K562 (cell line): ENCODE data around the gene ADAM19. TPM values are rescaled to one million over a fixed set of nuclear protein-coding genes. Genes with fewer than 3 reads are reported as not detected.

ENCODE experiments used
- ATAC-seq: fragments of 200-7000 bp; cut with Tn5 transposase; 3 replicates; pipeline ENCODE4 v1.9.1; 2020; ENCODE audit warnings: moderate library complexity
- BruUV-seq: library from RNA; stranded (reverse); fragments of 400-500 nt; replicated peaks from 2 replicates; lab custom pipeline; 2021; lab: Mats Ljungman, UMichigan
- CTCF ChIA-PET: fragments of 300-600 bp; formaldehyde crosslinking; extraction: SDS; loops from one replicate; lab custom pipeline; 2021; ENCODE audit warnings: low intra/inter-chr PET ratio; lab: Yijun Ruan, JAX
- POLR2A ChIA-PET: fragments of 300-600, 350-650 bp; sonication (Branson Sonifier 250); formaldehyde crosslinking; extraction: SDS; loops from one replicate; lab custom pipeline; 2021; ENCODE audit warnings: antibody characterized with exemption, inconsistent platforms; lab: Yijun Ruan, JAX
- DNase-seq, 4 experiments: peaks; one replicate each; pipeline versions ENCODE4 v3.0.0 to v3.0.0-alpha.2; 2011 to 2018; ENCODE audit warnings: low spot score in 3 of 4, mixed read lengths in 3 of 4; ENCODE audit errors: extremely low read depth in 1 of 4
- FAIRE-seq: peaks from 2 replicates; lab custom pipeline; 2011; peaks lifted over from hg19 to GRCh38; lab: Jason Lieb, UNC
- H2AFZ ChIP-seq: 2 replicates; pipeline ENCODE4 v1.6.0; 2011; ENCODE audit warnings: low read depth, low read length, control low read depth, inconsistent platforms
- H3K27ac ChIP-seq: fragments of 200-600 bp; 3 replicates; pipeline ENCODE4 v1.8.0; 2011; ENCODE audit warnings: low read depth, mild to moderate bottlenecking, control low read depth, inconsistent platforms, low read length, moderate library complexity, mixed read lengths; ENCODE audit errors: extremely low read depth
- H3K27me3 ChIP-seq, 2 experiments: fragments of 300-600 bp in 1 of 2; 2 replicates in 1 of 2; 3 replicates in 1 of 2; pipeline versions ENCODE4 v1.6.0 to v1.8.0; 2011; ENCODE audit warnings: inconsistent platforms in 2 of 2, low read length in 2 of 2, mild to moderate bottlenecking in 1 of 2, mixed read lengths in 1 of 2, moderate library complexity in 1 of 2; ENCODE audit not compliant: control insufficient read depth in 2 of 2, insufficient read depth in 2 of 2
- H3K36me3 ChIP-seq: fragments of 300-600 bp; 3 replicates; pipeline ENCODE4 v1.8.0; 2011; ENCODE audit warnings: mild to moderate bottlenecking, low read length, inconsistent platforms; ENCODE audit not compliant: control insufficient read depth, insufficient read depth
- H3K4me1 ChIP-seq, 2 experiments: fragments of 200-600 bp in 1 of 2; replicated peaks in 1 of 2; 2 replicates in 1 of 2; 3 replicates in 1 of 2; pipeline versions ENCODE4 v1.5.1 to v1.8.0; 2011; ENCODE audit warnings: inconsistent platforms in 2 of 2, low read length in 2 of 2, mild to moderate bottlenecking in 1 of 2, mixed read lengths in 1 of 2, moderate library complexity in 1 of 2; ENCODE audit not compliant: control insufficient read depth in 2 of 2, insufficient read depth in 2 of 2
- H3K4me2 ChIP-seq: 2 replicates; pipeline ENCODE4 v1.6.1; 2011; ENCODE audit warnings: low read length, control low read depth, inconsistent platforms, mixed read lengths; ENCODE audit not compliant: insufficient read depth
- H3K4me3 ChIP-seq: fragments of 200-600 bp; sonication (generic), shearing (Covaris generic); 2 replicates; pipeline ENCODE4 v1.5.1; 2016; ENCODE audit warnings: control low read depth, inconsistent platforms
- H3K79me2 ChIP-seq: fragments of 200-600 bp; 3 replicates; pipeline ENCODE4 v1.8.0; 2011; ENCODE audit warnings: low read length, inconsistent platforms; ENCODE audit not compliant: control insufficient read depth, insufficient read depth
- H3K9ac ChIP-seq, 2 experiments: 2 replicates each; pipeline versions ENCODE4 v1.6.0 to v1.6.1; 2011; ENCODE audit warnings: low read depth in 2 of 2, low read length in 2 of 2, control low read depth in 1 of 2, inconsistent platforms in 1 of 2, mild to moderate bottlenecking in 1 of 2, mixed read lengths in 1 of 2; ENCODE audit not compliant: insufficient read depth in 1 of 2
- H3K9me1 ChIP-seq: one replicate; pipeline ENCODE4 v1.6.0; 2011; ENCODE audit warnings: inconsistent platforms, mild to moderate bottlenecking, low read length, moderate library complexity; ENCODE audit not compliant: control insufficient read depth, insufficient read depth
- H3K9me3 ChIP-seq: replicated peaks from 2 replicates; pipeline ENCODE4 v1.5.1; 2011; ENCODE audit warnings: low read depth, low read length, inconsistent platforms; ENCODE audit not compliant: control insufficient read depth, insufficient read depth
- H4K20me1 ChIP-seq: replicated peaks from 2 replicates; pipeline ENCODE4 v1.6.1; 2011; ENCODE audit warnings: low read length, inconsistent platforms, mixed read lengths; ENCODE audit not compliant: control insufficient read depth, insufficient read depth
- BDP1 ChIP-seq: IDR thresholded peaks from 3 replicates; pipeline ENCODE4 v1.6.1; 2011; ENCODE audit not compliant: insufficient read length, insufficient read depth
- DNMT1 ChIP-seq: fragments of 450-650 bp; IDR thresholded peaks from 2 replicates; pipeline ENCODE4 v1.6.1; 2016; ENCODE audit warnings: antibody characterized with exemption, mild to moderate bottlenecking
- ERF ChIP-seq: fragments of 450-650 bp; formaldehyde crosslinking; IDR thresholded peaks from 2 replicates; pipeline ENCODE4 v1.4.0; 2020; ENCODE audit warnings: mild to moderate bottlenecking, mixed read lengths
- EZH2 ChIP-seq: IDR thresholded peaks from 2 replicates; pipeline ENCODE4 v1.6.1; 2012; ENCODE audit warnings: low read depth, mild to moderate bottlenecking, inconsistent platforms, low read length, borderline replicate concordance
- FOXA3 ChIP-seq, 2 experiments: fragments of 450-650 bp in 1 of 2; sonication (generic) in 1 of 2; formaldehyde crosslinking; IDR thresholded peaks in 1 of 2; conservative IDR thresholded peaks in 1 of 2; 2 replicates each; pipeline versions ENCODE4 v1.4.0 to v1.8.0; 2020 to 2022; ENCODE audit warnings: mild to moderate bottlenecking in 2 of 2, missing genetic modification reagents in 1 of 2
- GABPA ChIP-seq: fragments of 200-800 bp; sonication (Bioruptor generic); conservative IDR thresholded peaks from 2 replicates; pipeline ENCODE4 v1.6.1; 2016; ENCODE audit warnings: low read depth, missing genetic modification characterization, missing compliant biosample characterization
- NEUROD1 ChIP-seq: fragments of 150-350 bp; IDR thresholded peaks from 2 replicates; pipeline ENCODE4 v1.6.1; 2014; ENCODE audit warnings: borderline replicate concordance, low read length, low read depth; ENCODE audit not compliant: partially characterized antibody
- NR1H2 ChIP-seq: sonication (generic); formaldehyde crosslinking; IDR thresholded peaks from 2 replicates; pipeline ENCODE4 v1.4.0; 2020; ENCODE audit warnings: mild to moderate bottlenecking, missing genetic modification reagents
- POLR3G ChIP-seq: IDR thresholded peaks from 2 replicates; pipeline ENCODE4 v1.6.1; 2011; ENCODE audit not compliant: insufficient read length, insufficient replicate concordance; ENCODE audit errors: extremely low read depth
- RB1 ChIP-seq: fragments of 450-650 bp; IDR thresholded peaks from 2 replicates; pipeline ENCODE4 v1.6.1; 2017; ENCODE audit warnings: low read depth, mild to moderate bottlenecking
- RBBP5 ChIP-seq: fragments of 200-600 bp; sonication (generic); IDR thresholded peaks from 2 replicates; pipeline ENCODE4 v1.6.1; 2012; ENCODE audit warnings: borderline replicate concordance, mild to moderate bottlenecking, low read length, control low read depth, inconsistent platforms; ENCODE audit not compliant: insufficient read depth, poor library complexity, severe bottlenecking
- RBM22 ChIP-seq: fragments of 200-400 bp; formaldehyde crosslinking; IDR thresholded peaks from 2 replicates; pipeline ENCODE4 v1.6.1; 2018; ENCODE audit warnings: low read length, low read depth; ENCODE audit not compliant: poor library complexity, severe bottlenecking
- RFX5 ChIP-seq: IDR thresholded peaks from 2 replicates; pipeline ENCODE4 v1.6.1; 2011; ENCODE audit warnings: low read depth, mild to moderate bottlenecking, improper control_type of control experiment, low read length
- SMARCE1 ChIP-seq: fragments of 450-650 bp; IDR thresholded peaks from 2 replicates; pipeline ENCODE4 v1.7.1; 2016; ENCODE audit warnings: mild to moderate bottlenecking
- TARDBP ChIP-seq: fragments of 450-650 bp; IDR thresholded peaks from 2 replicates; pipeline ENCODE4 v1.6.1; 2016
- TRIM24 ChIP-seq, 2 experiments: fragments of 450-650 bp; IDR thresholded peaks; 2 replicates each; pipeline ENCODE4 v1.6.1; 2016
- YBX1 ChIP-seq: fragments of 450-650 bp; IDR thresholded peaks from 2 replicates; pipeline ENCODE4 v1.7.1; 2016; ENCODE audit warnings: mild to moderate bottlenecking
- ZNF143 ChIP-seq: sonication (generic); formaldehyde crosslinking; IDR thresholded peaks from 2 replicates; pipeline ENCODE4 v1.9.0; 2022; ENCODE audit warnings: mild to moderate bottlenecking, missing genetic modification reagents
- ZNF444 ChIP-seq: fragments of 250-450 bp; sonication (Bioruptor Pico); IDR thresholded peaks from 2 replicates; pipeline ENCODE4 v1.4.0; 2020; ENCODE audit warnings: mild to moderate bottlenecking, moderate library complexity
- WGBS: fragments of 100-300 bp; shearing (Covaris generic); methylation state at CpG from one replicate; pipeline ENCODE4 v1.1.6; 2016; ENCODE audit warnings: low coverage, mixed read lengths; ENCODE audit not compliant: insufficient coverage; ENCODE audit errors: missing lambda C conversion rate; 5-methylcytosine and 5-hydroxymethylcytosine counted together
- in situ Hi-C: fragments of 300-500 bp; cut with MboI; formaldehyde crosslinking; loops from 4 replicates; pipeline ENCODE4 v1.15.0; 2018; ENCODE audit warnings: inconsistent platforms, mixed read lengths
- intact Hi-C: fragments of 100-400 bp; cut with micrococcal nuclease; formaldehyde crosslinking; loops from 2 replicates; pipeline ENCODE4 v1.14.2; 2022
- polyA plus RNA-seq, 8 experiments: library from polyadenylated mRNA; depleted of rRNA in 4 of 8; stranded (reverse) in 5 of 8; unstranded in 3 of 8; fragments of >200 nt; fragmentation: Nextera tagmentation in 2 of 8; fragmentation: Illumina TruSeq in 1 of 8; extraction: Ambion mirVana in 2 of 8; extraction: Trizol in 1 of 8; gene quantifications; 2 replicates each; pipeline versions ENCODE4 v1.2.1 to v1.2.3, GENCODE V29; 2011 to 2014; ENCODE audit warnings: inconsistent platforms in 1 of 8, missing spikeins in 1 of 8
- total RNA-seq, 7 experiments: library from RNA; depleted of rRNA in 6 of 7; stranded (reverse); fragments of >200 nt in 6 of 7; fragmentation: Illumina TruSeq in 2 of 7; extraction: Trizol in 2 of 7; gene quantifications; 2 replicates each; pipeline versions ENCODE4 v1.2.1 to v1.2.3, GENCODE V29; 2011 to 2021; ENCODE audit warnings: low replicate concordance in 1 of 7
- TF ChIP-seq, protein P1 (sequence below): fragments of 450-650 bp; formaldehyde crosslinking; IDR thresholded peaks from 2 replicates; pipeline ENCODE4 v1.4.0; 2020; ENCODE audit warnings: mild to moderate bottlenecking, moderate library complexity

ADAM19 gene
- total and polyA plus RNA-seq, 9 of the 15 experiments (the other 6 are each of a cell fraction or from before 2014, with no cell fraction given): 0.11 to 1.1 (median 0.43) TPM

GRCh38 chr5:157487358-157487757 is 88.2 kb downstream of the ADAM19 start (continued):
- TF ChIP-seq BDP1 (no peak), RB1 (no peak), FOXA3 (CRISPR knock-in tag; conservative IDR thresholded peaks at IDR 0.05 in 1 of 2, IDR thresholded peaks at IDR 0.05 in 1 of 2) (no peak)
- TF ChIP-seq, protein P1, sequence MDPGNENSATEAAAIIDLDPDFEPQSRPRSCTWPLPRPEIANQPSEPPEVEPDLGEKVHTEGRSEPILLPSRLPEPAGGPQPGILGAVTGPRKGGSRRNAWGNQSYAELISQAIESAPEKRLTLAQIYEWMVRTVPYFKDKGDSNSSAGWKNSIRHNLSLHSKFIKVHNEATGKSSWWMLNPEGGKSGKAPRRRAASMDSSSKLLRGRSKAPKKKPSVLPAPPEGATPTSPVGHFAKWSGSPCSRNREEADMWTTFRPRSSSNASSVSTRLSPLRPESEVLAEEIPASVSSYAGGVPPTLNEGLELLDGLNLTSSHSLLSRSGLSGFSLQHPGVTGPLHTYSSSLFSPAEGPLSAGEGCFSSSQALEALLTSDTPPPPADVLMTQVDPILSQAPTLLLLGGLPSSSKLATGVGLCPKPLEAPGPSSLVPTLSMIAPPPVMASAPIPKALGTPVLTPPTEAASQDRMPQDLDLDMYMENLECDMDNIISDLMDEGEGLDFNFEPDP (CRISPR knock-in tag): no peak

DNA sequence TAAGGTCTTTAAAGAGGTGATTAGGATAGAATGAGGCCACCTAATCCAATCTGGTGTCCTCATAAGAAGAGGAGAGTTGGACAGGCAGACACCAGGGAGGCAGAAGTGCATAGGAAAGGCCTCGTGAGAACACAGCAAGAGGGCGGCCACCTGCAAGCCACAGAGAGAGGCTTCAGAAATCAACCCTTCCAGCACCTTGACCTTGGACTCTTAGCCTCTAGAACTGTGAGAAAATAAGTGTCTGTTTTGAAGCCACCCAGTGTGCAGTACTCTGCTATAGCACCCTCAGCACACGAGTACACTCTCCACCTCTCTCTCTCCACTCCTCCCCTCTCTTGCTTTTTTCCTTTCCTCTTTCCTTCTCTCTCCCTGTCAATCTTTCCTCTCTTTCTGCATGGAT is 88.7 kb downstream of the ADAM19 start:
- H4K20me1 ChIP-seq: no peaks in the 10 kb centered on the region
- H3K9me1 ChIP-seq: no peaks in the 10 kb centered on the region
- no peak overlapping the region for H3K4me2 ChIP-seq
- ATAC-seq (peak; percentile 47; the same call in 1 of the 3 replicates), DNase-seq (no peak), FAIRE-seq (no peak)
- peaks cover 0 to 4% of the 10 kb centered on the region in 2 experiments; a peak in 1 of 5 replicates for H3K4me1 ChIP-seq
- ChIA-PET POLR2A (no interaction called here), CTCF (no interaction called here)
- no TSS peak for BruUV-seq
- TF ChIP-seq RFX5 (no peak), NEUROD1 (no peak), GABPA (tag) (no peak), ZNF444 (no peak), TARDBP (no peak), TRIM24 (IDR thresholded peaks at IDR 0.05) (no peak), RBBP5 (no peak), NR1H2 (no peak), YBX1 (no peak), SMARCE1 (no peak), EZH2 (no peak), ZNF143 (CRISPR knock-in tag) (no peak), ERF (CRISPR knock-in tag) (no peak), DNMT1 (no peak), POLR3G (no peak), RBM22 (no peak)
- H3K79me2 ChIP-seq: no peaks in the 10 kb centered on the region
- no peaks in the 10 kb centered on the region for H3K9me3 ChIP-seq
- peaks cover 0 to 27% of the 10 kb centered on the region in 2 experiments; a peak in 2 of 5 replicates for H3K27me3 ChIP-seq
- no peak overlapping the region for H3K27ac ChIP-seq
- no peak overlapping the region for H2AFZ ChIP-seq
- no peak overlapping the region for H3K4me3 ChIP-seq
- intact Hi-C loops (no loop called here), in situ Hi-C loops (no loop called here)
- no peak overlapping the region for H3K9ac ChIP-seq
- 5% methylated on average over 3 of the region's 3 CpGs for WGBS
- H3K36me3 ChIP-seq: no peaks in the 10 kb centered on the region
